ENCODE measurements around the gene ABLIM3.

The ABLIM3 gene

DNA sequence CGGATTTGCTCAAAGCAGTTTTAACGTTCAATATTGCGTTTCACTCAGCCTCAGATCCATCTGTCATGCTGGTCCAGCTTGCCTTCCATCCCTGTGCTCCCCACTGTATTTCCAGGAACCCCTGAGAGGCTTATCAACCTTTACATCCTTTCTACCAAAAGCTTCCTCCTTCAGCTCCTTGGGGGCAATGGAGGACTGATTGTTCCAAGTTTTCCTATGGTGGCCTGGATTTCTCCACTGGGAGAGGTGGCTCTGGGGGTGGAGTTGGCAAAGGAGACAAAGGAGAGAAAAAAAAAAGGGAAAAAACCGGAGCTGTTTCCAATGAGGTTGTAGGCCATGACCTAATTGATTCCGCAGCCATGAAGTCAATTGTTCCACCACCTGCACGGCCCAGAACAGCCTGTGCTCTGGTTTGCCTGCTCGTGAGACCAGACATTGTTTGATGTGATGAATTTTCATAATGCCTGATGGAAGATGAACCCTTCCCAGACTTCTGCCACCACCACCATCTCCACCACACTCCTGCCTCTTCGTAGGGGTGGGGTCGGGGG lies 54.1 kb downstream of the ABLIM3 start:
- in situ Hi-C loops (cut with HindIII; ENCODE audit: low sequenced_read_pairs): no loop called here
- TF ChIP-seq, protein P1, sequence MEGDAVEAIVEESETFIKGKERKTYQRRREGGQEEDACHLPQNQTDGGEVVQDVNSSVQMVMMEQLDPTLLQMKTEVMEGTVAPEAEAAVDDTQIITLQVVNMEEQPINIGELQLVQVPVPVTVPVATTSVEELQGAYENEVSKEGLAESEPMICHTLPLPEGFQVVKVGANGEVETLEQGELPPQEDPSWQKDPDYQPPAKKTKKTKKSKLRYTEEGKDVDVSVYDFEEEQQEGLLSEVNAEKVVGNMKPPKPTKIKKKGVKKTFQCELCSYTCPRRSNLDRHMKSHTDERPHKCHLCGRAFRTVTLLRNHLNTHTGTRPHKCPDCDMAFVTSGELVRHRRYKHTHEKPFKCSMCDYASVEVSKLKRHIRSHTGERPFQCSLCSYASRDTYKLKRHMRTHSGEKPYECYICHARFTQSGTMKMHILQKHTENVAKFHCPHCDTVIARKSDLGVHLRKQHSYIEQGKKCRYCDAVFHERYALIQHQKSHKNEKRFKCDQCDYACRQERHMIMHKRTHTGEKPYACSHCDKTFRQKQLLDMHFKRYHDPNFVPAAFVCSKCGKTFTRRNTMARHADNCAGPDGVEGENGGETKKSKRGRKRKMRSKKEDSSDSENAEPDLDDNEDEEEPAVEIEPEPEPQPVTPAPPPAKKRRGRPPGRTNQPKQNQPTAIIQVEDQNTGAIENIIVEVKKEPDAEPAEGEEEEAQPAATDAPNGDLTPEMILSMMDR (IDR thresholded peaks at IDR 0.05; ENCODE audit: low read depth, low read length): no peak
- H3K4me3 ChIP-seq (ENCODE audit: low read depth, low read length): no peak overlapping the region
- no peak for DNase-seq (ENCODE audit: low read depth, low spot score)

DNA sequence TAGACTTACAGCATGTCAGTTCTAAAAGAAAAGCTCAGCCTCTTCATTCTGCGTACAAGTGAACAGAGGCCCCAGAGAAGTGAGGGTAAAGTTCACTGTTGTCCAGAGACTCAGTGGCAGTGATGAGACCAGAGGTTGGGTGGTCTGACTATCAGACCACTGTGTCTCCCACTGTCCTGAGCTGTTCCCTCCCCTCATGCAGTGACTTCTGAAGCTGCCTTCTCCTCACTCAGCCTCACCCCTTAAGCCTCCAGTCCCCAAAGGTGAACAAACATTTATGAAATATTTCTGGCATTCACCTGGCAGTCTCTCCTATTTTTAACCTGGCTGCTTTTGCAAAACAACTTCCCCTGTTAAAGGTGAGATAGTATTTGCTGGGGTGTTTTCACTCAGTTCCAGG lies 54.7 kb downstream of the ABLIM3 start:
- DNase-seq (ENCODE audit: low read depth, low spot score): no peak
- H3K4me3 ChIP-seq (ENCODE audit: low read depth, low read length): no peak overlapping the region
- TF ChIP-seq, protein P1 (IDR thresholded peaks at IDR 0.05; ENCODE audit: low read depth, low read length): no peak
- in situ Hi-C loops (cut with HindIII; ENCODE audit: low sequenced_read_pairs): no loop called here

DNA sequence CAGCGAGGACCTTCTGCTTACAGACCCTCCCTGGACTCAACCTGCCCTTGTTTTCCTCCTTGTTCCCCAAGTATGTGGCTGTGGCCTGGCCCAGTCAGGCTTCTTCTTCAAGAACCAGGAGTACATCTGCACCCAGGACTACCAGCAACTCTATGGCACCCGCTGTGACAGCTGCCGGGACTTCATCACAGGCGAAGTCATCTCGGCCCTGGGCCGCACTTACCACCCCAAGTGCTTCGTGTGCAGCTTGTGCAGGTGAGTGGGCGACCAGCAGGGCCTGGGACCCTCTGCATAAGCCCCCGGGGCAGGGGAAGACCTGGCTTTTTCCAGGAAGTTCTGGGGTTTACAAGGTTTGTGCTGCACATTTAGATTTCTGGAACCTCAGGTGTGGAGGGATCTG lies 56.9 kb downstream of the ABLIM3 start:
- in situ Hi-C loops (cut with HindIII; ENCODE audit: low sequenced_read_pairs): no loop called here
- H3K4me3 ChIP-seq (ENCODE audit: low read depth, low read length): no peak overlapping the region
- no peak for DNase-seq (ENCODE audit: low read depth, low spot score)
- TF ChIP-seq, protein P1 (IDR thresholded peaks at IDR 0.05; ENCODE audit: low read depth, low read length): no peak

DNA sequence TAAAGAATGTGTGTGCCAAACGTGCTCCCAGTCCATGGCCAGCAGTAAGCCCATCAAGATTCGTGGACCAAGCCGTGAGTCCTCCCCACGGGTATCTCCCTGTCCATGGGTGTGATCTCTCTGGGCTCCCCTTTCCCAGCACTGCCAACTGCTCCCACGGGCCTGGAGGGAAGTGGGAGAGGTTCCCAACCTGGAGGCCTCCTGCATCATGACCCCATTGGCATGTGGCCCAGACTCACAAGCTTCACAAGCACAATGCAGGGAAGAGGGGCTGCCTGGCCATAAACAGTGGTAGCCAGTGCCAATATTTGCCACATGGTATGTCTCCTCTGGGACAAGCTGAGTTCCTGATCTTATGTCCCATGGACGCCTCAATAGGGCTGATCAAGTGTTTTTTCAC lies 59.1 kb downstream of the ABLIM3 start:
- H3K4me3 ChIP-seq (ENCODE audit: low read depth, low read length): no peak overlapping the region
- TF ChIP-seq, protein P1 (IDR thresholded peaks at IDR 0.05; ENCODE audit: low read depth, low read length): no peak
- in situ Hi-C loops (cut with HindIII; ENCODE audit: low sequenced_read_pairs): no loop called here
- DNase-seq (ENCODE audit: low read depth, low spot score): no peak

DNA sequence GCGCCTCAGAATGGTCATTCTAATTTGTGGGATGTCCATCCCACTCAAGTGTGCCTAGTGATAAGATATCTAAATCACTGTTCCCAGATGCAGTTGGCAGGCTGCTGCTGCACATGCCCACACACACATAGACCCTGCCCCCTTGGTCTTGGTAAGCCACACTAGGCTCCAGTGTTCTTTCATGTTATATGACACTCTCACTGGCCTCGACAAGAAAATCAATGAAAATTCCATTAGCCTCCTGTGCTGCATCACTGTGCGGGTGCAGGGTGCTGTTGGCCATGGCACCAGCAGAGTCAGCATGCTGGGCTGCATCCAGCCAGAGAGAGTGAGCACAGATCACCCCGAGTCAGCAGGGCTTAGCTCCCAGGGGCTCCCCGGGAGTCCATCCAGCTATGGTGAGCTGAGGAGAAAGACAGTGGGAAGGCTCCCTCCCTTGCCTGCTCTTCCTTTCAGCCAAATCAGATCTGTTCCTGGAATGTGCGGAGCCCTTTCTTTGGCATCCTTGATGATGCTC lies 59.9 kb downstream of the ABLIM3 start:
- in situ Hi-C loops (cut with HindIII; ENCODE audit: low sequenced_read_pairs): no loop called here
- TF ChIP-seq, protein P1 (IDR thresholded peaks at IDR 0.05; ENCODE audit: low read depth, low read length): no peak
- H3K4me3 ChIP-seq (ENCODE audit: low read depth, low read length): no peak overlapping the region
- DNase-seq (ENCODE audit: low read depth, low spot score): no peak

DNA sequence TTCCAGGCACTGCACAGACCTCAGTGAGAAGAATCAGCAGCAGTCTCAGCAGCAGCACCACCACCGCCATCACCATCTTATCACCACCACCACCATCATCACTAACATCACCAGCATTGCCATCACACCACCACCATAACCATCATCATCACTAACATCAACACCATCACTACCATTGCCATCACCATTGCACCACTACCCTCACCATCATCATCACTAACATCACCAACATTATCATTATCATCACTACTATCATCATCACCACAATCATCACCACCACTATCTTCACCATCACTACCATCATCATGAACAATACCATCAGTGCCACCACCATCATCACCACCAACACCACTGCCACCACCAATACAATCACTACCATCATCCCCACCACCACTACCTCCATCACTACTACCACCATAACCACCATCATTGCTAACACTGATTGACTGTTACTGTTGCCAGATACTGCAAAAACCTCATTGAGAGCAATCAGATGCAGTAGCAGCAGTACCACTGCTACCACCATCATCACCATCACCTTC lies 61.7 kb downstream of the ABLIM3 start:
- DNase-seq (ENCODE audit: low read depth, low spot score): no peak
- TF ChIP-seq, protein P1 (IDR thresholded peaks at IDR 0.05; ENCODE audit: low read depth, low read length): no peak
- no peak overlapping the region for H3K4me3 ChIP-seq (ENCODE audit: low read depth, low read length)
- in situ Hi-C loops (cut with HindIII; ENCODE audit: low sequenced_read_pairs): no loop called here

Data from astrocyte of the spinal cord (primary cell).